Stimulated activated CD8-positive, alpha-beta memory T cell treated with anti-CD3 and anti-CD28 coated beads, Interleukin-2, amount 100 ng/mL, for 1 hour (primary cell): Measurements from ENCODE around the gene MUC2.

ENCODE experiments used
- DNase-seq, 2 donors: peaks; one replicate each; pipeline ENCODE4 v3.0.0-alpha.2; 2020; ENCODE audit warnings: low read depth in 2 of 2

MUC2 gene

GRCh38 chr11:1072116-1072820 is 2.4 kb upstream of the MUC2 start:
- DNase-seq, result no peak

DNA sequence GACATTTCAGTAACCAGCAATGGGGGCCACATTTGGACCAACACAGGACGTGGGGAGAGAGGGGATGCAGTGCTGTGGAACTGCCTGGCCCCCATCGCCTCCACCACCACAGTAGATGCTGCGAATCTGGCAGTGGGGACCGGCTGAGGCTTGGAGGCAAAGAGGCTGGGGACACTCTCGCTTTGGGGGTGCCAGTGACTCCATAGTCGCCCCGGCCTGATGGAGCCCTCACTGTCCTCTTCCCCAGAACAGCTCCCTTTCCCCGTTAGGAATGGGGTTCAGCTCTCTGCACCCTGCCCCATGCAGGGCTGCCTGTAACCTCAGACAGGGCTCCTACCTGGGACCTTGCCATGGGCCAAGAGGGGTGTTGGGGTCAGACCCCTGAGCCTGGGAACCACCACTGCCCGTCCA is 1.8 kb upstream of the MUC2 start:
- no peak for DNase-seq

GRCh38 chr11:1073261-1073724 is 1.4 kb upstream of the MUC2 start:
- DNase-seq, result no peak

GRCh38 chr11:1073851-1074243 is 827 bp upstream of the MUC2 start:
- no peak for DNase-seq

DNA sequence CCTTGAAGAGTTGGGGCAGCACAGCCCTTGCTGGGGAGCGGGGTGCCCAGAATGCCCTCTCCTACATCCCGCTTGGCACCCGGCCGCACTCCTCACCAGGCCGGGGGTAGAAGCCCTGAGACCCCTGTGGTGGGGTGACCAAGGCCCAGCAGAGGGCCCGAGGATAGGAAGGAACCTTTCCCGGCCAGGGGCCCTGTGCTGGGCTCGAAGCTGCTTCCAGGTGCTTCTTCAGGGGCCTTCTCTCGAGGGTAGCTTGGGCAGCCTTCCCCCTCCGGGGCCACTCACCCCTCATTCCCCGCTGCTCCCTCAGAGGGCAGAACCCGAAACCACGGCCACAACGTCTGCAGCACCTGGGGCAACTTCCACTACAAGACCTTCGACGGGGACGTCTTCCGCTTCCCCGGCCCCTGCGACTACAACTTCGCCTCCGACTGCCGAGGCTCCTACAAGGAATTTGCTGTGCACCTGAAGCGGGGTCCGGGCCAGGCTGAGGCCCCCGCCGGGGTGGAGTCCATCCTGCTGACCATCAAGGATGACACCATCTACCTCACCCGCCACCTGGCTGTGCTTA is 752 bp downstream of the MUC2 start:
- DNase-seq, result no peak

- DNase-seq, result no peak
These were observed 1.5 kb downstream of the MUC2 start for GRCh38 chr11:1076061-1076665.

GRCh38 chr11:1077033-1077416 is 2.4 kb downstream of the MUC2 start:
- no peak for DNase-seq

DNA sequence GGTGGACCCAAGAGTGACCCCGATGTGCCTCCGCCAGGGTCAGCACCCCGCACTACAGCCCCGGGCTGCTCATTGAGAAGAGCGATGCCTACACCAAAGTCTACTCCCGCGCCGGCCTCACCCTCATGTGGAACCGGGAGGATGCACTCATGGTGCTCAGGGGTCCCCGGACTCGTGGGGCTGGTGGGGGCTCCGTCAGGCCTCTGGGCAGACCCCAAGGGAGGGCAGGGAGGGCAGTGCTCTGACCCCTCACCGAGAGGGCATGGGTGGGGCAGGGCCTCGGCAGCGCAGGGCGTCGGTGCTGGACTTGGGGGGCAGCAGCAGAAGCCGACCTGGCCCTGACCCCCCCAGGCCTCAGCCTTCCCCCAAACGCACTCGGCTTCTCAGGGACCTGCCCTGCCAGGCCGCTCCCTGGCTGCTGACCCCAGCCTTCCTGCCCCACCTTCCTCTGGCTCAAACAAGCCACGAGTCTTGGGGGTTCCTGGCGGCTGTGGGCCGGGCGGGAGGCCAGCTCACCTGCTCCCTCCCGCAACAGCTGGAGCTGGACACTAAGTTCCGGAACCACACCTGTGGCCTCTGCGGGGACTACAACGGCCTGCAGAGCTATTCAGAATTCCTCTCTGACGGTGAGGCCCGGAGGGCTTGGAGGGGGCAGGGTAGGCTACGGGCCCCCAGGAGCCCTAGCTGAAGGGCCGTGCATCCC is 2.9 kb downstream of the MUC2 start:
- no peak for DNase-seq

GRCh38 chr11:1078191-1078601 is 3.5 kb downstream of the MUC2 start:
- DNase-seq, result no peak

DNA sequence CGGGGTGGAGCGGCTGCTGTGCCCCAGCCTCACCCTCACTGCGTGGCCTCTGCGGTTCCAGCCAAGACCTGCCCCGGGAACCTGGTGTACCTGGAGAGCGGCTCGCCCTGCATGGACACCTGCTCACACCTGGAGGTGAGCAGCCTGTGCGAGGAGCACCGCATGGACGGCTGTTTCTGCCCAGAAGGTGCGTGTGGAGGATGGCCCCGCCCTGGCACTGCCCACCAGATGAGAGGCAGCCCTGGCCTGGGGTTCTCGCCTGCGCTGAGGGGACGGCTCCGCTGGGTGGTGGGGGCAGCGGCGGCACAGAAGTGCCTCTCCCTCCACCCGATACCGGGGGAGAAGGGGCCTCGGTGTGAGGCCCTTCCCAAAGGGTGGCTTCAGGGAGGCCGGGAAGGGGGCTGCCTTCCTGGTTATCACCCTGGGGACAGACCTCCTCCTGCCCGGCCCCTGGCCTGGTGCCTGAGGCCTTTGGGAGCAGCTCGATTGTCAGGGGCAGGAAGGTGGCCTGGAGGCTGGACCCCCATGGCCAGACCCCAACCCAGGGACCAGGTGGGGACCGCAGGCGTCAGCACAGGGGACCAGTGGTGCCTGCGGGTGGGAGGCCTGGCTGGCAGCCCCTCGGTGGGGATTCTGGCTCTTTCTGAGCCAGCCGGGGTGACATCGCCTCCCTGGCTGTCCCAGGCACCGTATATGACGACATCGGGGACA is 7.1 kb downstream of the MUC2 start:
- DNase-seq, result no peak

DNA sequence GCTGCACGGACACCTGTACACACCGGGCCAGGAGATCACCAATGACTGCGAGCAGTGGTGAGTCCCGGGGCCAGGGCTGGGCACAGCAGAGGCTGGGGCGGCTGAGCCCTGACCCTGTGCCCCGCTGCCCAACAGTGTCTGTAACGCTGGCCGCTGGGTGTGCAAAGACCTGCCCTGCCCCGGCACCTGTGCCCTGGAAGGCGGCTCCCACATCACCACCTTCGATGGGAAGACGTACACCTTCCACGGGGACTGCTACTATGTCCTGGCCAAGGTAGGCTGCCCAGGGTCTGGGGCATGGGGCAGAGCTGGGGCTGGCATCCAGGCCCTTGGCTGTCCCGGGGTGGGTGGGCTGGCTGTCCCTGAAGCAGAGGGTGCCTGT is 7.7 kb downstream of the MUC2 start:
- no peak for DNase-seq

- DNase-seq, result no peak
These were observed 8.3 kb downstream of the MUC2 start for GRCh38 chr11:1082728-1083620.

DNA sequence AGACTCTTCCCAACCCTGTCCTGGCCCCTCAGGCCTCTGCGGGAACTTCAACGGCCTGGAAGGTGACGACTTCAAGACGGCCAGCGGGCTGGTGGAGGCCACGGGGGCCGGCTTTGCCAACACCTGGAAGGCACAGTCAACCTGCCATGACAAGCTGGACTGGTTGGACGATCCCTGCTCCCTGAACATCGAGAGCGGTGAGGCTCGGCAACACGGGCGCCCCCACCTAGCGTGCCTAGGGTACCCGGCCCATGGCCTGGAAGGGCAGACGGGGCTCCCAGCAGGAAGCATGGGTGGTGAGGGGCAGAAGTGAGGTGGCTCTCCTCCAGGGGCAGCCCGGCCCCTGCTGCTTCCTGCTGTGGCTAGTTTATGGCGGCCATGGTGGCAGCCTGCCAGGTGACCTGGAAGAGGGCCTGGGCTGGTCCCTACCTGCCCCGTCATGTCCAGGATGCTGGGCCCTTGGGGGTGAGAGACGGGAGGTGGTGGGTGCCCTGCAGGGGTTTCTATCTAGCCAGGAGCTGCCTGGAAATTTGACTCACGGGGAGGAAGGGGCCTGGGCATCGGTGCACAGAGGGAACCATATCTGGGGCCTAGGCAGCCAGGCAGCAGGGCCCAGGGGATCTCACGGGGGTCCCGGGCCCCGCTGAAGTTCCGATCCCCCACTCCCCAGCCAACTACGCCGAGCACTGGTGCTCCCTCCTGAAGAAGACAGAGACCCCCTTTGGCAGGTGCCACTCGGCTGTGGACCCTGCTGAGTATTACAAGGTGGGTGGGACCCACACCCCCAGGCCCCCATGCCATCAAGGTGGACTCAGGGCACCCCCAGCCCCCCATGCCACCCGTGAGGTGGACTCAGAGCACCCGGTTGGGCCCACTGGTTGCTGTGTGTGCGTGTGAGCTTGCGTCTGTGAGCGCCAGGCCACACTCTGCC is 9.2 kb downstream of the MUC2 start:
- DNase-seq, result no peak

DNA sequence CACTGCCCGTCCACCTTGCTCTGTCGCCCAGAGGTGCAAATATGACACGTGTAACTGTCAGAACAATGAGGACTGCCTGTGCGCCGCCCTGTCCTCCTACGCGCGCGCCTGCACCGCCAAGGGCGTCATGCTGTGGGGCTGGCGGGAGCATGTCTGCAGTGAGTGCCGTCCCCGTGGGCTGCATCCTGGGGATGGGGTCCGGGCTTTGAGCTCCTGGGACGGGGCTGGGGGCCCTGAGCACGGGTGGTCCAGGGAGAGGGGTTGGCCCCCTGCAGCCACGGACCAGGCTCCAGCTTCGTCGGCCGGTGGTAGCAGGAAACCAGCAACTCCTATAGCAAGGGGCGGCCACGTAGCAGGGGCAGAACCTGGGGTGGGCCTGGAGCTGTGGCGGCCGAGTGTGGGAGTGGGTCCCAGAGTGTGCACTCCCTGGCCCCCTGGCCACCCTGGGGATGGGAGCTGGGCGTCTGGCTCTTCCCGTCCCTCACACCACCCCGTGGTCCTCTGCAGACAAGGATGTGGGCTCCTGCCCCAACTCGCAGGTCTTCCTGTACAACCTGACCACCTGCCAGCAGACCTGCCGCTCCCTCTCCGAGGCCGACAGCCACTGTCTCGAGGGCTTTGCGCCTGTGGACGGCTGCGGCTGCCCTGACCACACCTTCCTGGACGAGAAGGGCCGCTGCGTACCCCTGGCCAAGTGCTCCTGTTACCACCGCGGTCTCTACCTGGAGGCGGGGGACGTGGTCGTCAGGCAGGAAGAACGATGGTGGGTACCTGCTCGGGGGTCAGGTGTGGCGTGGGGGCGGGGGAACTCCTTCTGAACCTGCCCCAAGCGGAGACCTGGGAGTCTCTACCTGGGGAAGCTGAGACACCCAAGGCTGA is 10.1 kb downstream of the MUC2 start:
- no peak for DNase-seq

GRCh38 chr11:1085440-1086170 is 10.9 kb downstream of the MUC2 start:
- no peak for DNase-seq

GRCh38 chr11:1086171-1087102 is 11.8 kb downstream of the MUC2 start:
- DNase-seq, result no peak

DNA sequence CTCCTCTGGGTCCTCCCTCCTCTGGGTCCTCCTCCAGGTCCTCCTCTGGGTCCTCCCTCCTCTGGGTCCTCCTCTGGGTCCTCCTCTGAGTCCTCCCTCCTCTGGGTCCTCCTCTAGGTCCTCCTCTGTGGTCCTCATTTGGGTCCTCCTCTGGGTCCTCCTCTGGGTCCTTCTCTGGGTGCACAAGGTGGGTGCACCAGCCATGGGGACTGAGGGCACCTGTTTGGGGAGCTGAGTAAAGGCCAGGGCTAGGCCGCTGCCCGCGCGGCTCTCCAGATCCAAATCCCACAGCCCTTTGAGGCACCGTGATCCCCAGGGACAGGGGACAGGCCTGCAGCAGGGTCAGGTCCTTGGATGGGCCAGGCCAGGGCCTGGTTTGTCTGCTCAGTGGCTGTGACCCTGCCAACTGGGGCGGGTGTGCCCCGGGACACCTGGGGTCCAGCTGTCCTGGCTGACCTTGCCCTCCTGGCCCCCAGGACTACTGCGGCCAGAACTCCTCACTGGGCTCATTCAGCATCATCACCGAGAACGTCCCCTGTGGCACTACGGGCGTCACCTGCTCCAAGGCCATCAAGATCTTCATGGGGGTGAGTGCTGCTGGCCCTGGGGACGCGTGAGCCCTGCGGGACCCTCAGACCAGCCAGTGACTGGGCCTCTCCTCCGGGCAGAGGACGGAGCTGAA is 12.7 kb downstream of the MUC2 start:
- no peak for DNase-seq
